Bronchial epithelial cell (primary cell): ENCODE measurements around the gene ADAM30. TPM values are rescaled to one million over a fixed set of nuclear protein-coding genes. Genes with fewer than 3 reads are reported as not detected.

Source experiments
- DNase-seq: peaks from one replicate; pipeline ENCODE4 v3.0.0-alpha.2; 2010; ENCODE audit warnings: low read depth
- FAIRE-seq: peaks from 2 replicates; lab custom pipeline; 2011; peaks lifted over from hg19 to GRCh38; lab: Jason Lieb, UNC
- H3K27me3 ChIP-seq: 2 replicates; pipeline ENCODE4 v1.5.1; 2011; ENCODE audit warnings: low read length; ENCODE audit not compliant: control insufficient read depth, insufficient read depth
- H3K36me3 ChIP-seq: 2 replicates; pipeline ENCODE4 v1.5.1; 2011; ENCODE audit warnings: low read length; ENCODE audit not compliant: control insufficient read depth, insufficient read depth
- H3K4me3 ChIP-seq: 2 replicates; pipeline ENCODE4 v1.5.1; 2011; ENCODE audit warnings: mild to moderate bottlenecking, low read depth, low read length, control low read depth
- CTCF ChIP-seq: IDR thresholded peaks from 2 replicates; pipeline ENCODE4 v1.5.1; 2011; ENCODE audit warnings: mild to moderate bottlenecking, moderate library complexity, low read length, control low read depth, inconsistent platforms; ENCODE audit not compliant: insufficient read depth, severe bottlenecking
- total RNA-seq: library from RNA; depleted of rRNA; stranded (reverse); fragments of >200 nt; gene quantifications from 2 replicates; pipeline ENCODE4 v1.2.1, GENCODE V29; 2014

ADAM30 gene
- total RNA-seq, 1 donor from 2014 or later, result not detected

- Histone ChIP-seq H3K27me3 (peaks cover 4% of the 10 kb centered on the region), H3K4me3 (no peak overlapping the region), H3K36me3 (no peaks in the 10 kb centered on the region)
- peak; percentile 42 for DNase-seq
- TF ChIP-seq CTCF, result no peak
- FAIRE-seq, result no peak
Observed at GRCh38 chr1:119895102-119895501, 1.2 kb downstream of the ADAM30 start.

DNA sequence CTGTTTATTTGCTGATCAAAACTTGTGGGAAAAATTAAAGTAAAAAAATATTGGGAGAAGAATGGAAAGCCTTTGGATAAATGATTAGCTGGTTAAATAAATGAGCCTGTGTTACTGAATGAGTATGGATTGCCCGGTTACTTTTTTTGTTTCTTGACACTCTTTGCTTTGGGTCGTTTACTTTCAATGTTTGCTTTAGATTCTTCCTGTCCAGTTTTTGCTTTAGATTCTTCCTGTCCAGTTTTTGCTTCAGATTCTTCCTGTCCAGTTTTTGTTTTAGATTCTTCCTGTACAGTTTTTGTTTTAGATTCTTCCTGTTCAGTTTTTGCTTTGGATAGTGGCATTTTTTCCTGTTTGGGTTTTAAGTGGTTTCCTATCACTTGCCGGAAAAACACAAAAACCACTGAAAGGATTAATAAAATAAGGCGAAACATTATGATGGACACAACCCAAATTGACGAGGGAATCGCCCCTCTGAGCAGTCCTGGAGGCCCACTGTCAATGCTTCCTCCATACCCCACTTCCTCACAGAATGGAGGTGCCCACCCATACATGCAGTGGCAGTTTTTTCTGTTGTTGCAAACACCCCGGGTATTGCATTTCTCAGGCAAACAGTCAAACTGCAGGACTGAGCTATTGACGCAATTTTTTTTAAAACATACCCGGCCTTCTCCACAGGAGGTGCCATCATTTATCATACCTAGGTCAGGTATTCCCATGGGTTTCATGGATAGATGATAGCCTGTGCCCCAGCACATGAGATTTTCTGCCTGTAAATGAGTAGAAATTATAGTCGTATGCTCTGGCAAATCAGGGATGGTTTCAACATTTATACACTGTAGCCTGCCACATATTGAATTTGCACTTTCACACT is 2.3 kb downstream of the ADAM30 start:
- TF ChIP-seq CTCF, result no peak
- no peaks in the 10 kb centered on the region for H3K36me3 ChIP-seq
- DNase-seq, result no peak
- H3K27me3 ChIP-seq, result peaks cover 4% of the 10 kb centered on the region
- no peak for FAIRE-seq
- no peak overlapping the region for H3K4me3 ChIP-seq

DNA sequence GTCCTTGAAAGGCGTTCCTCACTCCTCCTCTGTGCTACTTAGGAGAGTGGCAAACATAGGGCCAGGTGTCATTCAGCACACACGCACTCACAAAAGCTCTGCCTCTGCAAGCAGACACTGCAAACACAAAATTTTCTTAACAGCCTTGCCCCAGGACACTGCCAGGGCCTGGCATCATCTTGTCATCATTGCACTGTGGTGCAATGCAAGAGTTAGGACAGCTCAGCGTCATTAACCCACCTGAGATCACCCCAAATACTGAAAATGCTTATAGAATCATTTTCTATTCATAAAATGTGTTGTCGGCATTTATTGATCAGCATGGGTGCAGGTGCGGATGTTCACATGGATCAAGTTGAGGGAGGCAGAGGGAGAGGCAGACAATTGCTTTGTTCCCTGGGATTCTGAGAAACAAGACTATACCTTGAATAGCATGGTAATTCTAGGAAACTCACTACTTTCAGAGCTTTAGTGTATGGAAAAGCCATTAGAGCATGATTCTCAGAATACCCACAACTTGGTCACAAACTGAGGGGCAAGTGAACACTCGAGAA is 3.0 kb downstream of the ADAM30 start:
- no peak for TF ChIP-seq CTCF
- no peak for FAIRE-seq

GRCh38 chr1:119891386-119891785 is 4.9 kb downstream of the ADAM30 start:
- H3K36me3 ChIP-seq, result no peaks in the 10 kb centered on the region
- peaks cover 3% of the 10 kb centered on the region for H3K27me3 ChIP-seq
- no peak overlapping the region for H3K4me3 ChIP-seq
- FAIRE-seq (no peak), DNase-seq (no peak)
- no peak for TF ChIP-seq CTCF

More for the DNA sequence above, 3.0 kb downstream of the ADAM30 start:
- H3K4me3 ChIP-seq, result no peak overlapping the region
- no peaks in the 10 kb centered on the region for H3K36me3 ChIP-seq
- DNase-seq, result no peak
- peaks cover 4% of the 10 kb centered on the region for H3K27me3 ChIP-seq

GRCh38 chr1:119888476-119888875 is 7.8 kb downstream of the ADAM30 start:
- no peak for FAIRE-seq
- no peak overlapping the region for H3K4me3 ChIP-seq
- no peak for TF ChIP-seq CTCF
- no peaks in the 10 kb centered on the region for H3K36me3 ChIP-seq
- no peak for DNase-seq
- peaks cover 6% of the 10 kb centered on the region for H3K27me3 ChIP-seq

GRCh38 chr1:119887427-119887826 is 8.9 kb downstream of the ADAM30 start:
- no peak for DNase-seq
- Histone ChIP-seq H3K4me3 (no peak overlapping the region), H3K36me3 (no peaks in the 10 kb centered on the region), H3K27me3 (peaks cover 6% of the 10 kb centered on the region)
- no peak for TF ChIP-seq CTCF
- no peak for FAIRE-seq
